Loucy (cell line): ENCODE measurements around the gene COL27A1.

ENCODE experiments used
- H2AFZ ChIP-seq: fragments of 200-600 bp; sonication (generic); 2 replicates; pipeline ENCODE4 v1.6.0; 2016; ENCODE audit warnings: antibody characterized with exemption, mild to moderate bottlenecking, low read length, moderate library complexity
- H3F3A ChIP-seq: fragments of 200-600 bp; 2 replicates; pipeline ENCODE4 v1.6.0; 2016; ENCODE audit warnings: antibody characterized with exemption, low read depth, mild to moderate bottlenecking
- H3K27me3 ChIP-seq: fragments of 200-600 bp; sonication (generic); 2 replicates; pipeline ENCODE4 v1.6.1; 2014; ENCODE audit warnings: low read length, mild to moderate bottlenecking; ENCODE audit not compliant: insufficient read depth, poor library complexity, severe bottlenecking
- H3K36me3 ChIP-seq: fragments of 200-600 bp; sonication (generic); 2 replicates; pipeline ENCODE4 v1.6.1; 2016; ENCODE audit warnings: low read length; ENCODE audit not compliant: insufficient read depth
- H3K4me1 ChIP-seq: fragments of 200-600 bp; sonication (generic); 2 replicates; pipeline ENCODE4 v1.5.1; 2014; ENCODE audit warnings: low read length, mild to moderate bottlenecking; ENCODE audit not compliant: insufficient read depth, poor library complexity, severe bottlenecking
- H3K4me2 ChIP-seq: fragments of 200-600 bp; sonication (generic); 2 replicates; pipeline ENCODE4 v1.6.0; 2014; ENCODE audit warnings: antibody characterized with exemption, low read length, low read depth, mild to moderate bottlenecking; ENCODE audit not compliant: poor library complexity, severe bottlenecking
- H3K4me3 ChIP-seq: fragments of 200-600 bp; sonication (generic); 2 replicates; pipeline ENCODE4 v1.5.1; 2014; ENCODE audit warnings: low read length, mild to moderate bottlenecking, mixed read lengths; ENCODE audit not compliant: poor library complexity, severe bottlenecking
- H3K79me2 ChIP-seq: fragments of 200-600 bp; sonication (generic); 2 replicates; pipeline ENCODE4 v1.6.1; 2014; ENCODE audit warnings: low read length; ENCODE audit not compliant: insufficient read depth
- H3K9ac ChIP-seq: fragments of 200-600 bp; sonication (generic); 2 replicates; pipeline ENCODE4 v1.6.0; 2014; ENCODE audit warnings: mild to moderate bottlenecking, low read depth, low read length, moderate library complexity; ENCODE audit not compliant: poor library complexity, severe bottlenecking
- H3K9me2 ChIP-seq: fragments of 200-600 bp; sonication (generic); replicated peaks from 2 replicates; pipeline ENCODE4 v1.6.1; 2016; ENCODE audit warnings: low read depth, low read length, mixed read lengths
- H3K9me3 ChIP-seq: fragments of 200-600 bp; sonication (generic); 2 replicates; pipeline ENCODE4 v1.6.1; 2014; ENCODE audit warnings: mild to moderate bottlenecking, antibody characterized with exemption, low read length, low read depth; ENCODE audit not compliant: insufficient read depth
- H4K20me1 ChIP-seq: fragments of 200-600 bp; sonication (generic); 2 replicates; pipeline ENCODE4 v1.6.0; 2014; ENCODE audit warnings: antibody characterized with exemption, low read length, mild to moderate bottlenecking; ENCODE audit not compliant: insufficient read depth, poor library complexity, severe bottlenecking
- EZH2phosphoT487 ChIP-seq: fragments of 200-600 bp; IDR thresholded peaks from 2 replicates; pipeline ENCODE4 v1.6.1; 2018; ENCODE audit warnings: antibody characterized with exemption, mild to moderate bottlenecking, moderate library complexity, borderline replicate concordance
- TF ChIP-seq, protein P1 (sequence below): fragments of 200-600 bp; sonication (generic); conservative IDR thresholded peaks from 2 replicates; pipeline ENCODE4 v1.5.1; 2014; ENCODE audit warnings: mild to moderate bottlenecking, antibody characterized with exemption, low read length

The COL27A1 gene

DNA sequence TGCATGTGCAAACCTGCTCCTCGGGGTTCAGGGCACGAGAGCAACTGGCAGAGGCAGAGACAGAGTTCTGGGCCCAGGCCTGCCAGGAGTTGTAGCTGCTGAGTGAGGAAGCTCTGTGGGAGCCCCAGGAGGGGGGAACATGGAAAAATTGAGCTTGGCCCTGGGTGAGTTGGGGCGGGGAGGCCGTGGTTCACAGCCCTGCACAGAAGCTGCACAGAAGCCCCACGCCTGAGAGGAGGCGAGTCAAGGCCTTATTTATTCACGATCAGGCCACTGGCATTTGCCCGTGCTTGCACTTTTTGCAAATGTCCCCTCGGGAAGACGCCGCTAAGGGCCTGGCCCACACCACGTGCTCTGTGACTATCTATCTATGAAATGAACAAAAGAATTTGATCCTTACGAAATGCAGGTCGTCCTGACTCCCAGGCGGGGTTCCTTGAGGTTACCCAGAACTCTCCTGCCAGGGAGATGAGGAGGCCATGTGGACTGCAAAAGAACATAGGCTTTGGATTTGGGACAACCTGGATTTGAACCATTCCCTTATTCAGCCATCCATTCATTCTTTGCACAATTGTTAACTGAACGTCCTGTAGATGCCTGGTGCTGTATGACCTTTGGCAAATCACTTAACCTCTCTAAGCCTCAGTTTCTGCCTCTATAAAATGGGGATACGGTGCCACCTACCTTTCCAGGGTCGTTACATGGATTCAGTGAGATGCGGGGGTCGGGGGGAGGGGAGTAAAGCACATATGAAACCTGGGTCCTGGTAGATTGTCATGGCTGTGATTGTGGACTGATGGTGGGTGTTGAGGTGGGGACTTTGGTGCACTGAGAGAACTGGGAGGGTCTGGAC, 17.9 kb downstream of the COL27A1 start:
- no peak overlapping the region for H3K4me2 ChIP-seq

DNA sequence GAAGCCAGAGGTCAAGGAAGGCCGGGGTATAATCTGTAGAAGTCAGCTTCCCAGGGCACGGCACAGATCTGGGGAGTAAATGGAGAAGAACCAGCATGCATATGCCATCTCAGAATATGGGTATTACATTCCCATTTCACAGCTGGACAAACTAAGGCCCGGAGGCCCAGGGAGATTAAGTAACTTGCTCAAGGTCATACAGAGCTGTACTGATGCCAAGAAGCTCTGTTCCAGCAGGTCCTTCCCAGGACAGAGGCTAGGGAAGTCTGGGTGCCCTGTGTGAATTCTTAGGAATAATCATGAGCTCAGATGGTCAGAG, 19.2 kb downstream of the COL27A1 start:
- Histone ChIP-seq H3K27me3 (no peaks in the 10 kb centered on the region), H3K9me2 (no peaks in the 10 kb centered on the region), H3K4me2 (no peak overlapping the region), H3F3A (no peaks in the 10 kb centered on the region), H4K20me1 (no peaks in the 10 kb centered on the region), H3K4me1 (no peaks in the 10 kb centered on the region), H3K4me3 (no peak overlapping the region), H3K79me2 (no peaks in the 10 kb centered on the region), H2AFZ (no peak overlapping the region), H3K9me3 (no peaks in the 10 kb centered on the region), H3K9ac (no peak overlapping the region), H3K36me3 (no peaks in the 10 kb centered on the region)
- TF ChIP-seq, protein P1, sequence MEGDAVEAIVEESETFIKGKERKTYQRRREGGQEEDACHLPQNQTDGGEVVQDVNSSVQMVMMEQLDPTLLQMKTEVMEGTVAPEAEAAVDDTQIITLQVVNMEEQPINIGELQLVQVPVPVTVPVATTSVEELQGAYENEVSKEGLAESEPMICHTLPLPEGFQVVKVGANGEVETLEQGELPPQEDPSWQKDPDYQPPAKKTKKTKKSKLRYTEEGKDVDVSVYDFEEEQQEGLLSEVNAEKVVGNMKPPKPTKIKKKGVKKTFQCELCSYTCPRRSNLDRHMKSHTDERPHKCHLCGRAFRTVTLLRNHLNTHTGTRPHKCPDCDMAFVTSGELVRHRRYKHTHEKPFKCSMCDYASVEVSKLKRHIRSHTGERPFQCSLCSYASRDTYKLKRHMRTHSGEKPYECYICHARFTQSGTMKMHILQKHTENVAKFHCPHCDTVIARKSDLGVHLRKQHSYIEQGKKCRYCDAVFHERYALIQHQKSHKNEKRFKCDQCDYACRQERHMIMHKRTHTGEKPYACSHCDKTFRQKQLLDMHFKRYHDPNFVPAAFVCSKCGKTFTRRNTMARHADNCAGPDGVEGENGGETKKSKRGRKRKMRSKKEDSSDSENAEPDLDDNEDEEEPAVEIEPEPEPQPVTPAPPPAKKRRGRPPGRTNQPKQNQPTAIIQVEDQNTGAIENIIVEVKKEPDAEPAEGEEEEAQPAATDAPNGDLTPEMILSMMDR, result no peak
- TF ChIP-seq EZH2phosphoT487, result no peak

More for the DNA sequence above, 17.9 kb downstream of the COL27A1 start:
- H3K9me3 ChIP-seq, result no peaks in the 10 kb centered on the region
- no peaks in the 10 kb centered on the region for H3K79me2 ChIP-seq
- no peaks in the 10 kb centered on the region for H4K20me1 ChIP-seq
- H3K9ac ChIP-seq, result no peak overlapping the region
- no peak for TF ChIP-seq EZH2phosphoT487
- TF ChIP-seq, protein P1, result no peak
- no peaks in the 10 kb centered on the region for H3K4me1 ChIP-seq
- H3K27me3 ChIP-seq, result no peaks in the 10 kb centered on the region
- H3K4me3 ChIP-seq, result no peak overlapping the region
- no peak overlapping the region for H2AFZ ChIP-seq
- H3F3A ChIP-seq, result no peaks in the 10 kb centered on the region
- H3K36me3 ChIP-seq, result no peaks in the 10 kb centered on the region
- no peaks in the 10 kb centered on the region for H3K9me2 ChIP-seq

DNA sequence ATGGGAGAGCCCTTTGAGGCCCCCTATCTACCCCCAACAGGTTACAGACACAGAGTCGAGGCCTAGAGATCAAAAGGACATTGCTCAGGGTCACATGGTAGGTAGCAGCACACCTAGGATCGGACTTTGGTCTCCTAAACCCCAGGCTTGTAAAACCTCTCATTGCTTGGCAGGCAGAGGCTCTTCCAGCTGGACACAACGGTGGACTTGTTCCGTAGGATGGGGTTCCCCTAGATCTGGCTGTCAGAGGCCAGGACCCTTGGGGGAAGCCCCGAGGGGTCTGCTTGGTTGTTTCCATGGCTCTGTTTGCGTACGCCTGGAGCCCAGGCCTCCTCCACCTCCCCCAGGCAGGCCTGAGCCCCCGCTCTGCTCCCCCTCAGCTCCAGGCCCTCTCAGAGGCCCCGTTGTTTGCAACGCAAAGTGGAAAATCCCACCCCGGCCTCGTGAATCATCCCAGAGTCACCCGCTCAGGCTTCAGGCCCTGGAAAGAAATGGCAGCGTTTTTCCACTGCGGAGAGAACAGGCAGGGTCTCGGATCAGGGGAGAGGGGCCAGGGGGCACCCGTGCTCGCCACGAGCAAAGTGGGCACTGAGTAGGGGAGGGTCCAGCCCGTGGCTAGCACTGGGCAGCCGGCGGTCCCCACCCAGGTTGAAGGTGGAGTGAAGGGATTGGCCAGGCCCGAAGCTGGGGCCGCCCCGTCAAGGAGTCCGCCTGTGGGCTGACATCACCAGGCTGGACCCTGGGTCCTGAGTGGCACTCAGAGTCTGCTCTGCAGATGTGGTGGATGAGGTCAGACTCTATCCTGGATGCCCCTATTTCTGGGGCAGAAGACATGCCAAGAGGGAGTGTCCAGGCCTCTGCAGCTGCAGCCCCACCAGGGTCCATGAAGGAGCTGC, 19.8 kb downstream of the COL27A1 start:
- Histone ChIP-seq H3K4me1 (no peaks in the 10 kb centered on the region), H3K79me2 (no peaks in the 10 kb centered on the region), H3K36me3 (no peaks in the 10 kb centered on the region), H3K4me3 (no peak overlapping the region), H2AFZ (no peak overlapping the region), H3K27me3 (no peaks in the 10 kb centered on the region), H3K9me3 (no peaks in the 10 kb centered on the region), H3K9me2 (no peaks in the 10 kb centered on the region), H4K20me1 (no peaks in the 10 kb centered on the region), H3K9ac (no peak overlapping the region), H3F3A (no peaks in the 10 kb centered on the region), H3K4me2 (no peak overlapping the region)
- TF ChIP-seq, protein P1, result no peak
- no peak for TF ChIP-seq EZH2phosphoT487
